OCI-LY1 (cell line): ENCODE data around the gene FLYWCH1.

Experiments used
- EZH2 ChIP-seq: fragments of 200-600 bp; sonication (generic), shearing (Covaris generic); IDR thresholded peaks from 2 replicates; pipeline ENCODE4 v1.8.0; 2017; ENCODE audit warnings: borderline replicate concordance, mixed run types, mild to moderate bottlenecking, antibody characterized with exemption, low read length, moderate library complexity, mixed read lengths
- TF ChIP-seq, protein P1 (sequence below): fragments of 200-600 bp; sonication (generic), shearing (Covaris generic); IDR thresholded peaks from 2 replicates; pipeline ENCODE4 v1.5.1; 2017; ENCODE audit warnings: mild to moderate bottlenecking, antibody characterized with exemption, low read length, moderate library complexity, mixed read lengths

DNA sequence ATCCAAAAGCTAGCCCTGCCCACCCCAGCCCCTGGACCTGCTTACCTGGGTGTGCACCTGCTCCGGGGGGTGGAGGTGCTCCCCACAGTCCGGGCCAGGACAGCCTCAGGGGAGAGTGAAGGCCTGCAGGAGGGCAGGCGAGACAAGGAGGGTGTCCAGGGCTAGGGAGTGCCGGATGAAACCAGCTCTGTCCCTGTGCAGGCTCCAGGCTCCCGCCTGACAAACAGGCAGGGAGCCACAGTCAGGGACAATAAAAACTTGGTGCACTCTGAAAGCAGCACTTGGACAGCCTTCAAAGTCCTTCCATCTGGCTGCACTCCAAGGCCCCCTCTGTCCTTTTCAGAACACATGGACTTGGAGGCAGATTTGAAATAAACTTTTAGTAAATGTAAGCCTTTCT is 61.4 kb downstream of the FLYWCH1 start:
- TF ChIP-seq, protein P1, sequence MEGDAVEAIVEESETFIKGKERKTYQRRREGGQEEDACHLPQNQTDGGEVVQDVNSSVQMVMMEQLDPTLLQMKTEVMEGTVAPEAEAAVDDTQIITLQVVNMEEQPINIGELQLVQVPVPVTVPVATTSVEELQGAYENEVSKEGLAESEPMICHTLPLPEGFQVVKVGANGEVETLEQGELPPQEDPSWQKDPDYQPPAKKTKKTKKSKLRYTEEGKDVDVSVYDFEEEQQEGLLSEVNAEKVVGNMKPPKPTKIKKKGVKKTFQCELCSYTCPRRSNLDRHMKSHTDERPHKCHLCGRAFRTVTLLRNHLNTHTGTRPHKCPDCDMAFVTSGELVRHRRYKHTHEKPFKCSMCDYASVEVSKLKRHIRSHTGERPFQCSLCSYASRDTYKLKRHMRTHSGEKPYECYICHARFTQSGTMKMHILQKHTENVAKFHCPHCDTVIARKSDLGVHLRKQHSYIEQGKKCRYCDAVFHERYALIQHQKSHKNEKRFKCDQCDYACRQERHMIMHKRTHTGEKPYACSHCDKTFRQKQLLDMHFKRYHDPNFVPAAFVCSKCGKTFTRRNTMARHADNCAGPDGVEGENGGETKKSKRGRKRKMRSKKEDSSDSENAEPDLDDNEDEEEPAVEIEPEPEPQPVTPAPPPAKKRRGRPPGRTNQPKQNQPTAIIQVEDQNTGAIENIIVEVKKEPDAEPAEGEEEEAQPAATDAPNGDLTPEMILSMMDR, result no peak
- no peak for TF ChIP-seq EZH2
